GM12801 (cell line): ENCODE data around the gene RIMS4.

Experiments used
- TF ChIP-seq, protein P1 (sequence below): IDR thresholded peaks from one replicate; pipeline ENCODE4 v1.5.1; 2011; ENCODE audit warnings: control low read depth; ENCODE audit not compliant: insufficient read length; ENCODE audit errors: extremely low read depth

RIMS4 gene

DNA sequence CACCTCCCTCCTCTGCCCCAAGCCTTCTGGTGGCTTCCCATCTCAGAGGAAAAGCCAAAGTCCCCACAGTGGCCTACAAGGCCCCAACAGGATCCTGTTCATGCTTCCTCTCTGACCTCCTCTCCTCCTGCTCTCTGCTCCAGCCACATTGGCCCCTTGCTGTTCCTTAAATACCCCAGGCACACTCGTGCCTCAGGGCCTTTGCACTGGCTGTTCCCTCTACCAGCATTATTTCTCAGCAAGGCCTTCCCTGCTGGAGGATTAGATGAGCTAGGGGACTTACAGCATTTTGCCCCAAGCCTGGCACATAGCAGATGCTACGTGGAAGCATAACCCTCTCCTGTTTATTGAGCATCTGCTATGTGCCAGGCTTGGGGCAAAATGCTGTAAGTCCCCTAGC, 87.4 kb downstream of the RIMS4 start:
- TF ChIP-seq, protein P1, sequence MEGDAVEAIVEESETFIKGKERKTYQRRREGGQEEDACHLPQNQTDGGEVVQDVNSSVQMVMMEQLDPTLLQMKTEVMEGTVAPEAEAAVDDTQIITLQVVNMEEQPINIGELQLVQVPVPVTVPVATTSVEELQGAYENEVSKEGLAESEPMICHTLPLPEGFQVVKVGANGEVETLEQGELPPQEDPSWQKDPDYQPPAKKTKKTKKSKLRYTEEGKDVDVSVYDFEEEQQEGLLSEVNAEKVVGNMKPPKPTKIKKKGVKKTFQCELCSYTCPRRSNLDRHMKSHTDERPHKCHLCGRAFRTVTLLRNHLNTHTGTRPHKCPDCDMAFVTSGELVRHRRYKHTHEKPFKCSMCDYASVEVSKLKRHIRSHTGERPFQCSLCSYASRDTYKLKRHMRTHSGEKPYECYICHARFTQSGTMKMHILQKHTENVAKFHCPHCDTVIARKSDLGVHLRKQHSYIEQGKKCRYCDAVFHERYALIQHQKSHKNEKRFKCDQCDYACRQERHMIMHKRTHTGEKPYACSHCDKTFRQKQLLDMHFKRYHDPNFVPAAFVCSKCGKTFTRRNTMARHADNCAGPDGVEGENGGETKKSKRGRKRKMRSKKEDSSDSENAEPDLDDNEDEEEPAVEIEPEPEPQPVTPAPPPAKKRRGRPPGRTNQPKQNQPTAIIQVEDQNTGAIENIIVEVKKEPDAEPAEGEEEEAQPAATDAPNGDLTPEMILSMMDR = no peak

DNA sequence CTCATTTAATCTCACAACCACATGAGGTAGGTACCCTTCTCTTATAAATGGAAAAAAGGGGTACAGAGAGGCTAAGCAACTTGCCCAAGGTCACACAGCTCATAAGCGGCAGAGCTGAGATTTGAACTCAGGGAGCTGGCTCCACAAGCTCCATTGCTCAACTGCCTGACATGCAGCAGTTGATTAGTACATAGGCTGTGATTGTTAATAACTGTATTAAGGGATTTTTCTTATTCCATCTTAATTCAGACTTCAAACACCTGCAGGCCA, 88.6 kb downstream of the RIMS4 start:
- TF ChIP-seq, protein P1 = no peak

DNA sequence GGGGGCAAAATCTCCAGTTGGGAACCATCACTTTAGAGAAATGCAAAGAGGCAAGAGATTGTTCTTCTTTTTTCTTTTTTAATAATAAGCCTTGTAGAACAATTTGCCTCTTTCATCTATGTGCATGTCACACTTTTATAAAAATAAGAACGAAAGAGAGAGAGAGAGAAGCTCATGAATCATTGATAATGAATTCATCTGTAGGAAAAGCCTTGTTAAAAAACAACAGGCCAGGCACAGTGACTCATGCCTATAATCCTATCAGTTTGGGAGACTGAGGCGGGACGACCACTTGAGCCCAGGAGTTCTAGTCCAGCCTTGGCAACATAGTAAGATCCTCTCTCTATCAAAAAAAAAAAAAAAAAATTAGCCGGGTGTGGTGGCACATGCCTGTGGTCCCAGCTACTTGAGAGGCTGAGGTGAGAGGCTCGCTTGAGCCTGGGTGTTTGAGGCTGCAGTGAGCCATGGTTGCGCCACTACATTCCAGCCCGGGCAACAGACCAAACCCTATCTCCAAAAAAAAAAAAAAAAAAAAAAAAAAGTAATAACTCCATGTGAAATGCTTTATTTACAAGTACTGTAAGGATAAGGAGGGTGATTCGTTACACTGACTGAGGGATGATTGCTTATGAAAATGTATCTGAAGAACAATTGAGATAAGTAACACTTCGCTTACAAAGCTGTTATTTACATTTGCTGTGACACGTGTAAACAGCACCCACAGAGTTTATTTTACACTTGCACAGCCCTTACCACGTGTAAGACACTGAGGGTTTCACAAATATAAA, 89.2 kb downstream of the RIMS4 start:
- TF ChIP-seq, protein P1 = no peak

DNA sequence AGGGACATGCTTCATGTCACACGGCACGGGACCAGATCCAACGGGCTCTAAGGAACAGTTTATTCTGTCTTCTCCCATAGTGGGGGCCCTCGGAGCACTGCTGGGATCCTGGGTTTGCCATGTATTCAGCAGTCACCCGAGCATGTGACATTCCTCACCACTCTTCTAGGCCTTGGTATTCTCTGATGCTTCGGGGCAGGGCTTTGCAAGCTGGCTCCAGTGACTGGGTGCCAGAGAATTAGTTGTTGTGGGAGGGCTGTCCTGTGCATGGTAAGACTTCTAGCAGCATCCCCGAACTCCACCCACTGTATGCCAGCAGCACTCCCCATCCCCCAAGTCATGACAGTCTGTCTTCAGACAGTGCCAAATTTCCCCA, 89.7 kb downstream of the RIMS4 start:
- TF ChIP-seq, protein P1 = no peak

DNA sequence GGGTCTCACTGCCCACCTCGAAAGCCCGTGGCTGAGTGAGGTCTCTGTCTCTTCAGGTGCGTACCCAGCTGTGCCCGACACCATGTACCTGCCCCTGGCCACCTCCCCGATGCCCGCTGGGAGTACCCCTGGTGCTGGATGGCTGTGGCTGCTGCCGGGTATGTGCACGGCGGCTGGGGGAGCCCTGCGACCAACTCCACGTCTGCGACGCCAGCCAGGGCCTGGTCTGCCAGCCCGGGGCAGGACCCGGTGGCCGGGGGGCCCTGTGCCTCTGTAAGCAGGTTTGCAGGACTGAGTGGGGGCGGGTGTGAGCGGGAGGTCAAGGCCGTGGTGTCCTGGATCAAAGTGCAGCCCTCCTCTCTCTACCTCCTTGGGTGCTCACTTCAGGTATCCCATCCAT, 90.5 kb downstream of the RIMS4 start:
- TF ChIP-seq, protein P1 = no peak

DNA sequence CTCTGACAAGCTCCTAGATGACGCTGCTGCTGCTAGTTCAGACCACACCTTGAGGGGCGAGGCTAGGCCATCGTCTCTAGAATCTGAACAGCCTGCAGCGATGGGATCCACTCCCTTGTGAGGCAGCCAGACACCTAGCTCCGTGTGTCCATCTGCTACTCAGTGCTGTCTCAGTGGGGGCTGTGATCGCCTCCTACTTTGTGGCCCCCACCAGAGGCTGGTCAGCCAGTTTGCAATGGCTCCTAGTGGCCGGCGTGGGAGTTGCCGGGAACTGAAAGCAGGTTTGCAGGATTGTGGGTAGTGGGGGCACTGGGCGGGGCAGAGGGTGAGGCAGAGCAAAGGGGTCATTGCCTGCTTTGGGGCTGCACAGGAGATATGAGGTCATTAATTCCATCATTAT, 92.4 kb downstream of the RIMS4 start:
- TF ChIP-seq, protein P1 = no peak

DNA sequence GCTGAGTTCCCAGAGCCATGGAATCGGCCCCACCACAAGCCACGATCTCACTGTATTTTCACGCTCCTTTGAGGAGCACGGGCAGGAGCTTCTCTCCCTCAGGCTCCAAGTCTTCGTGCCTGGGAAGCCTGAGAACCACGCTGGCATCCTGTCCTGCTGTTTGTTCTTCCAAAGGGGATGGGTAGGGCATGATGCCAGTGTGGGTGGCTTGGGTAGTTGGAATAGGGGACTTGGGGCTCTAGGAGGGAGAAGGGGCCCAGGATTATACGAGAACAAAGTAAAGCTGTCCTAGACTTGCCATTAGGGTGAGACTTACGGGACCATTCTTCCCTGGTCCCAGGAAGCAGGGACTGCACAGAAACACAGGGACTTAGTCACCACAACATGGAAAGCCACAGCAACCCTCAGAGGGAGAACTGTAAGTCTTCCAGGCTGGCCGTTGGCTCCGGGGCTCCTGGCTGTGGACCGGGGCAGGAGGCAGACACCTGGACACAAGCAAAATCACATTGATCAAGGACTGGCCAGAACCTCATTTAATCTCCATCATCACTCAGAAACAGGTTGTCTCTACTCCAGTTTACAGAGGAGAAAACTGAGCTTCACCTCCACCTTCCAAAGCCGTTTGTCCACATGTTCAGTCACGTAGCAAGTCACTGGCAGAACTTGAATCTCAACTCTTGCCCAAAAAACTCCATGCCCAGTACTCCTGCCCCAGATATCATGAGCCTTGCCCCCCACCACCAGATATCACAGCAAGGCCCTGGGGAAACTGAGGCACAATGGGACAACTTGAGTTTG, 93.8 kb downstream of the RIMS4 start:
- TF ChIP-seq, protein P1 = no peak
